HepG2 (cell line): Measurements from ENCODE around the gene PCNT. TPM values are rescaled to one million over a fixed set of nuclear protein-coding genes. Genes with fewer than 3 reads are reported as not detected.

Experiments
- CHD2 ChIP-seq: IDR thresholded peaks from 2 replicates; pipeline ENCODE4 v1.6.1; 2011; ENCODE audit warnings: low read depth, low read length, improper control_type of control experiment
- HDAC1 ChIP-seq: sonication (generic); formaldehyde crosslinking; IDR thresholded peaks from 2 replicates; pipeline ENCODE4 v1.5.1; 2020; ENCODE audit warnings: mild to moderate bottlenecking, missing genetic modification reagents
- NR2F1 ChIP-seq, 2 experiments: fragments of 450-650 bp in 1 of 2; formaldehyde crosslinking in 1 of 2; IDR thresholded peaks; 2 replicates each; pipeline versions ENCODE4 v1.5.0 to v1.6.1; 2016 to 2020; ENCODE audit warnings: mild to moderate bottlenecking in 1 of 2, missing compliant biosample characterization in 1 of 2, missing genetic modification reagents in 1 of 2, moderate library complexity in 1 of 2
- XRCC5 ChIP-seq: fragments of 200-400 bp; formaldehyde crosslinking; optimal IDR thresholded peaks from 2 replicates; pipeline ENCODE3; 2017; ENCODE audit warnings: mild to moderate bottlenecking, low read length
- ZFAT ChIP-seq: sonication (generic); formaldehyde crosslinking; conservative IDR thresholded peaks from 2 replicates; pipeline ENCODE4 v1.8.1; 2023; ENCODE audit warnings: missing genetic modification reagents, inconsistent platforms
- ZMYM2 ChIP-seq: sonication (generic); formaldehyde crosslinking; IDR thresholded peaks from 2 replicates; pipeline ENCODE4 v1.8.0; 2022; ENCODE audit warnings: mild to moderate bottlenecking, missing genetic modification reagents
- ZNF251 ChIP-seq: sonication (generic); formaldehyde crosslinking; IDR thresholded peaks from 2 replicates; pipeline ENCODE4 v1.9.0; 2021; ENCODE audit warnings: mild to moderate bottlenecking, missing genetic modification reagents
- ZNF724P ChIP-seq: sonication (generic); formaldehyde crosslinking; IDR thresholded peaks from 2 replicates; pipeline ENCODE4 v1.8.0; 2022; ENCODE audit warnings: missing genetic modification reagents, borderline replicate concordance
- polyA plus RNA-seq, 8 experiments: library from polyadenylated mRNA; depleted of rRNA in 3 of 8; stranded (reverse) in 7 of 8; unstranded in 1 of 8; fragments of >200 nt; fragmentation: Illumina TruSeq in 4 of 8; extraction: Trizol in 4 of 8; gene quantifications; 2 replicates each; pipeline versions ENCODE4 v1.2.1 to v1.2.3, GENCODE V29; 2011 to 2016; ENCODE audit warnings: low read depth in 4 of 8, missing spikeins in 1 of 8, mixed read lengths in 1 of 8; ENCODE audit not compliant: insufficient read depth in 1 of 8
- total RNA-seq, 5 experiments: library from RNA; depleted of rRNA; stranded (reverse); fragments of >200 nt; fragmentation: Illumina TruSeq; extraction: Trizol; gene quantifications; 2 replicates each; pipeline ENCODE4 v1.2.3, GENCODE V29; 2016; ENCODE audit warnings: low read depth in 1 of 5
- TF ChIP-seq, protein P1 (sequence below): IDR thresholded peaks from 2 replicates; pipeline ENCODE4 v1.6.1; 2016; ENCODE audit warnings: missing compliant biosample characterization, missing genetic modification reagents, borderline replicate concordance
- TF ChIP-seq, protein P2 (sequence below): sonication (generic); formaldehyde crosslinking; IDR thresholded peaks from 2 replicates; pipeline ENCODE4; 2020; ENCODE audit warnings: missing genetic modification reagents, mild to moderate bottlenecking, borderline replicate concordance
- TF ChIP-seq, protein P3 (sequence below): sonication (generic); formaldehyde crosslinking; IDR thresholded peaks from 2 replicates; pipeline ENCODE4 v1.4.0; 2020; ENCODE audit warnings: missing genetic modification reagents, borderline replicate concordance
- TF ChIP-seq, protein P4 (sequence below), 2 experiments: sonication (generic) in 1 of 2; formaldehyde crosslinking in 1 of 2; IDR thresholded peaks; 2 replicates each; pipeline versions ENCODE4 v1.4.0 to v1.6.1; 2018 to 2020; ENCODE audit warnings: missing genetic modification reagents in 2 of 2, borderline replicate concordance in 1 of 2, low read depth in 1 of 2, mild to moderate bottlenecking in 1 of 2, missing biosample characterization in 1 of 2
- TF ChIP-seq, protein P5 (sequence below): sonication (generic); formaldehyde crosslinking; IDR thresholded peaks from 2 replicates; pipeline ENCODE4 v1.5.0; 2020; ENCODE audit warnings: mild to moderate bottlenecking, missing genetic modification reagents, borderline replicate concordance

Gene PCNT
- total and polyA plus RNA-seq, 2 of the 13 experiments (the other 11 are each of a cell fraction or from before 2014, with no cell fraction given), result 5.6 to 12.4 TPM

DNA sequence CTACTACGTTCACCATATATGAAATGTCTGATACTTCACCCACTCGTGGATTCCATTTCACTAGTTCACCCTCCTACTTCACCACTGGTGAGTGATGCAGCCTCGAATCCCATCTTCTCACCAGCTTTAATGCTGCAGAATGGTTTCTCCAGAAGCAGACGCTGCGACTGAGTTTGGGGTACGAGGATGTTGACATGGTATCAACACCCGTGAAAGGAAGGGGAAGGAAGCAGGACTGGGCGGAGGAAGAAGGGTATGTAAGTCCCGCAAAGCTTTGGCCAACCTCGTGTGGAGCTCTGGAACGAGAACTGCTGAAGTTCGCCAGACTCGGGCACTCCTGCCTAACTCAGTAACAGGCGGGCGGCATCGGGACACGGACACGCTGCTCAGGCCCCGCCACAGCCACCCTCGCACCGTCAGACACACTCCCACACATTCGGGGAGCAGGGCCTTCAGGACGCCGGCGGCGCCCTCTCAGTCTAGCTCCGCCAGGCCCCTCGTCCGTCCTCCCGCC lies 133.9 kb downstream of the PCNT start (continued):
- TF ChIP-seq, protein P1, sequence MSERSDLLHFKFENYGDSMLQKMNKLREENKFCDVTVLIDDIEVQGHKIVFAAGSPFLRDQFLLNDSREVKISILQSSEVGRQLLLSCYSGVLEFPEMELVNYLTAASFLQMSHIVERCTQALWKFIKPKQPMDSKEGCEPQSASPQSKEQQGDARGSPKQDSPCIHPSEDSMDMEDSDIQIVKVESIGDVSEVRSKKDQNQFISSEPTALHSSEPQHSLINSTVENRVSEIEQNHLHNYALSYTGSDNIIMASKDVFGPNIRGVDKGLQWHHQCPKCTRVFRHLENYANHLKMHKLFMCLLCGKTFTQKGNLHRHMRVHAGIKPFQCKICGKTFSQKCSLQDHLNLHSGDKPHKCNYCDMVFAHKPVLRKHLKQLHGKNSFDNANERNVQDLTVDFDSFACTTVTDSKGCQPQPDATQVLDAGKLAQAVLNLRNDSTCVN, result no peak
- TF ChIP-seq ZNF251 (no peak), ZFAT (CRISPR knock-in tag) (no peak), NR2F1 (CRISPR knock-in tag; IDR thresholded peaks at IDR 0.05) (no peak), HDAC1 (CRISPR knock-in tag) (no peak), XRCC5 (no peak), ZNF724P (CRISPR knock-in tag) (no peak), CHD2 (no peak), ZMYM2 (CRISPR knock-in tag) (no peak)
- TF ChIP-seq, protein P2, sequence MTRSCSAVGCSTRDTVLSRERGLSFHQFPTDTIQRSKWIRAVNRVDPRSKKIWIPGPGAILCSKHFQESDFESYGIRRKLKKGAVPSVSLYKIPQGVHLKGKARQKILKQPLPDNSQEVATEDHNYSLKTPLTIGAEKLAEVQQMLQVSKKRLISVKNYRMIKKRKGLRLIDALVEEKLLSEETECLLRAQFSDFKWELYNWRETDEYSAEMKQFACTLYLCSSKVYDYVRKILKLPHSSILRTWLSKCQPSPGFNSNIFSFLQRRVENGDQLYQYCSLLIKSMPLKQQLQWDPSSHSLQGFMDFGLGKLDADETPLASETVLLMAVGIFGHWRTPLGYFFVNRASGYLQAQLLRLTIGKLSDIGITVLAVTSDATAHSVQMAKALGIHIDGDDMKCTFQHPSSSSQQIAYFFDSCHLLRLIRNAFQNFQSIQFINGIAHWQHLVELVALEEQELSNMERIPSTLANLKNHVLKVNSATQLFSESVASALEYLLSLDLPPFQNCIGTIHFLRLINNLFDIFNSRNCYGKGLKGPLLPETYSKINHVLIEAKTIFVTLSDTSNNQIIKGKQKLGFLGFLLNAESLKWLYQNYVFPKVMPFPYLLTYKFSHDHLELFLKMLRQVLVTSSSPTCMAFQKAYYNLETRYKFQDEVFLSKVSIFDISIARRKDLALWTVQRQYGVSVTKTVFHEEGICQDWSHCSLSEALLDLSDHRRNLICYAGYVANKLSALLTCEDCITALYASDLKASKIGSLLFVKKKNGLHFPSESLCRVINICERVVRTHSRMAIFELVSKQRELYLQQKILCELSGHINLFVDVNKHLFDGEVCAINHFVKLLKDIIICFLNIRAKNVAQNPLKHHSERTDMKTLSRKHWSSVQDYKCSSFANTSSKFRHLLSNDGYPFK (CRISPR knock-in tag), result no peak
- TF ChIP-seq, protein P3, sequence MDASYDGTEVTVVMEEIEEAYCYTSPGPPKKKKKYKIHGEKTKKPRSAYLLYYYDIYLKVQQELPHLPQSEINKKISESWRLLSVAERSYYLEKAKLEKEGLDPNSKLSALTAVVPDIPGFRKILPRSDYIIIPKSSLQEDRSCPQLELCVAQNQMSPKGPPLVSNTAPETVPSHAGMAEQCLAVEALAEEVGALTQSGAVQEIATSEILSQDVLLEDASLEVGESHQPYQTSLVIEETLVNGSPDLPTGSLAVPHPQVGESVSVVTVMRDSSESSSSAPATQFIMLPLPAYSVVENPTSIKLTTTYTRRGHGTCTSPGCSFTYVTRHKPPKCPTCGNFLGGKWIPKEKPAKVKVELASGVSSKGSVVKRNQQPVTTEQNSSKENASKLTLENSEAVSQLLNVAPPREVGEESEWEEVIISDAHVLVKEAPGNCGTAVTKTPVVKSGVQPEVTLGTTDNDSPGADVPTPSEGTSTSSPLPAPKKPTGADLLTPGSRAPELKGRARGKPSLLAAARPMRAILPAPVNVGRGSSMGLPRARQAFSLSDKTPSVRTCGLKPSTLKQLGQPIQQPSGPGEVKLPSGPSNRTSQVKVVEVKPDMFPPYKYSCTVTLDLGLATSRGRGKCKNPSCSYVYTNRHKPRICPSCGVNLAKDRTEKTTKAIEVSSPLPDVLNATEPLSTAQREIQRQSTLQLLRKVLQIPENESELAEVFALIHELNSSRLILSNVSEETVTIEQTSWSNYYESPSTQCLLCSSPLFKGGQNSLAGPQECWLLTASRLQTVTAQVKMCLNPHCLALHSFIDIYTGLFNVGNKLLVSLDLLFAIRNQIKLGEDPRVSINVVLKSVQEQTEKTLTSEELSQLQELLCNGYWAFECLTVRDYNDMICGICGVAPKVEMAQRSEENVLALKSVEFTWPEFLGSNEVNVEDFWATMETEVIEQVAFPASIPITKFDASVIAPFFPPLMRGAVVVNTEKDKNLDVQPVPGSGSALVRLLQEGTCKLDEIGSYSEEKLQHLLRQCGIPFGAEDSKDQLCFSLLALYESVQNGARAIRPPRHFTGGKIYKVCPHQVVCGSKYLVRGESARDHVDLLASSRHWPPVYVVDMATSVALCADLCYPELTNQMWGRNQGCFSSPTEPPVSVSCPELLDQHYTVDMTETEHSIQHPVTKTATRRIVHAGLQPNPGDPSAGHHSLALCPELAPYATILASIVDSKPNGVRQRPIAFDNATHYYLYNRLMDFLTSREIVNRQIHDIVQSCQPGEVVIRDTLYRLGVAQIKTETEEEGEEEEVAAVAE, result no peak
- TF ChIP-seq, protein P4, sequence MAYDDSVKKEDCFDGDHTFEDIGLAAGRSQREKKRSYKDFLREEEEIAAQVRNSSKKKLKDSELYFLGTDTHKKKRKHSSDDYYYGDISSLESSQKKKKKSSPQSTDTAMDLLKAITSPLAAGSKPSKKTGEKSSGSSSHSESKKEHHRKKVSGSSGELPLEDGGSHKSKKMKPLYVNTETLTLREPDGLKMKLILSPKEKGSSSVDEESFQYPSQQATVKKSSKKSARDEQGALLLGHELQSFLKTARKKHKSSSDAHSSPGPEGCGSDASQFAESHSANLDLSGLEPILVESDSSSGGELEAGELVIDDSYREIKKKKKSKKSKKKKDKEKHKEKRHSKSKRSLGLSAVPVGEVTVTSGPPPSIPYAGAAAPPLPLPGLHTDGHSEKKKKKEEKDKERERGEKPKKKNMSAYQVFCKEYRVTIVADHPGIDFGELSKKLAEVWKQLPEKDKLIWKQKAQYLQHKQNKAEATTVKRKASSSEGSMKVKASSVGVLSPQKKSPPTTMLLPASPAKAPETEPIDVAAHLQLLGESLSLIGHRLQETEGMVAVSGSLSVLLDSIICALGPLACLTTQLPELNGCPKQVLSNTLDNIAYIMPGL (CRISPR knock-in tag; IDR thresholded peaks at IDR 0.05; ENCODE audit: borderline replicate concordance in 1 of 2, low read depth in 1 of 2), result no peak; a peak in 1 of 4 replicates
- TF ChIP-seq, protein P5, sequence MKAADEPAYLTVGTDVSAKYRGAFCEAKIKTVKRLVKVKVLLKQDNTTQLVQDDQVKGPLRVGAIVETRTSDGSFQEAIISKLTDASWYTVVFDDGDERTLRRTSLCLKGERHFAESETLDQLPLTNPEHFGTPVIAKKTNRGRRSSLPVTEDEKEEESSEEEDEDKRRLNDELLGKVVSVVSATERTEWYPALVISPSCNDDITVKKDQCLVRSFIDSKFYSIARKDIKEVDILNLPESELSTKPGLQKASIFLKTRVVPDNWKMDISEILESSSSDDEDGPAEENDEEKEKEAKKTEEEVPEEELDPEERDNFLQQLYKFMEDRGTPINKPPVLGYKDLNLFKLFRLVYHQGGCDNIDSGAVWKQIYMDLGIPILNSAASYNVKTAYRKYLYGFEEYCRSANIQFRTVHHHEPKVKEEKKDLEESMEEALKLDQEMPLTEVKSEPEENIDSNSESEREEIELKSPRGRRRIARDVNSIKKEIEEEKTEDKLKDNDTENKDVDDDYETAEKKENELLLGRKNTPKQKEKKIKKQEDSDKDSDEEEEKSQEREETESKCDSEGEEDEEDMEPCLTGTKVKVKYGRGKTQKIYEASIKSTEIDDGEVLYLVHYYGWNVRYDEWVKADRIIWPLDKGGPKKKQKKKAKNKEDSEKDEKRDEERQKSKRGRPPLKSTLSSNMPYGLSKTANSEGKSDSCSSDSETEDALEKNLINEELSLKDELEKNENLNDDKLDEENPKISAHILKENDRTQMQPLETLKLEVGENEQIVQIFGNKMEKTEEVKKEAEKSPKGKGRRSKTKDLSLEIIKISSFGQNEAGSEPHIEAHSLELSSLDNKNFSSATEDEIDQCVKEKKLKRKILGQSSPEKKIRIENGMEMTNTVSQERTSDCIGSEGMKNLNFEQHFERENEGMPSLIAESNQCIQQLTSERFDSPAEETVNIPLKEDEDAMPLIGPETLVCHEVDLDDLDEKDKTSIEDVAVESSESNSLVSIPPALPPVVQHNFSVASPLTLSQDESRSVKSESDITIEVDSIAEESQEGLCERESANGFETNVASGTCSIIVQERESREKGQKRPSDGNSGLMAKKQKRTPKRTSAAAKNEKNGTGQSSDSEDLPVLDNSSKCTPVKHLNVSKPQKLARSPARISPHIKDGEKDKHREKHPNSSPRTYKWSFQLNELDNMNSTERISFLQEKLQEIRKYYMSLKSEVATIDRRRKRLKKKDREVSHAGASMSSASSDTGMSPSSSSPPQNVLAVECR (CRISPR knock-in tag), result no peak
